GM19193 (cell line): ENCODE measurements around the gene UBAP2L.
A peak's percentile ranks its signal among the peaks of the same experiment; 100 is the strongest.

ENCODE experiments used
- POLR2A ChIP-seq: IDR thresholded peaks from 4 replicates; pipeline ENCODE4 v1.6.1; 2011; ENCODE audit not compliant: insufficient read depth, insufficient read length; ENCODE audit errors: extremely low read depth

UBAP2L gene

DNA sequence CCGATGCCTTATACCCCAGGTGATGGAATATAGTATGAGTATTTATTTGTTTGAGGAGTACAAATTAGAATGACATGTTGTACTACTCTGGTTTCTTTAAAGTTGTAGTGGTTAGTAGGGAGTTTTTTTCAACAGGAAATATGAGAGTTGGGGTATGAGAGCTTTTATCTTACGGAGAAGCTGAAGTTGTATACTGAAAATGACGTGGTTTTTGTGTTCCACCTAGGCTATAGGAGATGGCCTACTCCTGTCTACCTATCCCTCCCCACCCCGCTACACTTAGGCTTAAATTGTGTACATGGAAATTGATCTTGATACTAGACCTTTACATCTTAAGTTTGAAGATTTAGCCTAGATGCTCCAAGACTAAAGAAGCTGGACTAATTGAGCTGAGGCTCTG lies 44.8 kb downstream of the UBAP2L start:
- TF ChIP-seq POLR2A: no peak

- no peak for TF ChIP-seq POLR2A
Observed at GRCh38 chr1:154270833-154271232, 50.1 kb downstream of the UBAP2L start.

DNA sequence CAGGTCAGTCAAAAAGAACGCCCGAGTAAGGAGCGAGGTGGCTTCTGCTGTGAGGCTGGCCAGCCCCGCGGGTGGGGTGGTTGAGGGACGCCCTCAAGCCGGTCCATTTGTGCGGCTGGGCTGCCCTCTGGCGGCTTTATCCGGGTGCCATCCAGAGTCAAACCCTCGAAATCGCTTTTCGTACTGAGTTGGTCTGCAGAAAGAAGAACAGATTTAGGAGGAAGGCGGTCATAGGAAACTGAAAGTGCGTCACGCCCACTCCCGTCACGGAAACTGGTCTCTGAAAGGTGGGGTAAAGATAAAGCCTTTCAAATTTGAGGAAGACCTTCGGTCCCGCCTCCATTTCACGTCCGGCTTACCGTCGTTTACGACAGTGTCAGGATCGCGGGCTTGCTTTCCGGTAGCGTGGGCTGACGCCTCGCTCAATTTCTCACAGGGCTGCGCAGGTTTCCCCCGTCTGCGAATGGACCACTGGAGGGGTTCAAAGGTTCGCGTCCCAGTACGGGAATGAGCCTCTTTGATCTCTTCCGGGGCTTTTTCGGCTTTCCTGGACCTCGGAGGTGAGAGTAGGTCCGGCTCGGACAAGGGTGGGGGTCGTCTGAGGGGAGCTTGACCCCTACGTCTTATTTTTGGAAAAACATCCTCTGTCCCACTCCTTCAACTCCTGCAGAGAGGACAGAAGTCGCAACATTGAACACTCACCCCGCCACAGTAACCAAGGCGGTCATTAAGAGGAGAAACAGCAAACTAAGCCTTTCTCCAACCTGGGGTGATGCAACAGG lies 51.7 kb downstream of the UBAP2L start, which contains the start of gene HAX1:
HAX1 (plus strand) TSS at position 413 of the 782 bp plus-strand sequence; CDS start at position 508, 95 bp downstream.
- peak; percentile 83 for TF ChIP-seq POLR2A

GRCh38 chr1:154272999-154273563 lies 52.3 kb downstream of the UBAP2L start:
- no peak for TF ChIP-seq POLR2A

DNA sequence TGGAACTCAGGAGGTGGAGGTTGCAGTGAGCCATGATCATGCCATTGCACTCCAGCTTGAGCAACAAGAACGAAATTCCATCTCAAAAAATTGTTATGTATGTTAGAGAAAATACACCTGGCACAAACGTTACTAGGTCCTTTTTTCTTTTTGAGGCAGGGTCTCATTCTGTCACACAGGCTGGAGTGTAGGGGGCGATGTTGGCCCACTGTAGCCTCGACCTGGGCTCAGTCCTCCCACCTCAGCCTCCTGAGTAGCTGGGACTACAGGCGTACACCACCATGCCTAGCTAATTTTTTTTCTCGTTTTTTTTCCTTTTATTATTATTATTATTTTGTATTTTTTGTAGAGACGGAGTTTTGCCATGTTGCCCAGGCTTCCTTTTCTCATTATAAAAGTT lies 56.0 kb downstream of the UBAP2L start:
- TF ChIP-seq POLR2A: no peak

- no peak for TF ChIP-seq POLR2A
Observed at GRCh38 chr1:154288661-154289060, 67.9 kb downstream of the UBAP2L start.

DNA sequence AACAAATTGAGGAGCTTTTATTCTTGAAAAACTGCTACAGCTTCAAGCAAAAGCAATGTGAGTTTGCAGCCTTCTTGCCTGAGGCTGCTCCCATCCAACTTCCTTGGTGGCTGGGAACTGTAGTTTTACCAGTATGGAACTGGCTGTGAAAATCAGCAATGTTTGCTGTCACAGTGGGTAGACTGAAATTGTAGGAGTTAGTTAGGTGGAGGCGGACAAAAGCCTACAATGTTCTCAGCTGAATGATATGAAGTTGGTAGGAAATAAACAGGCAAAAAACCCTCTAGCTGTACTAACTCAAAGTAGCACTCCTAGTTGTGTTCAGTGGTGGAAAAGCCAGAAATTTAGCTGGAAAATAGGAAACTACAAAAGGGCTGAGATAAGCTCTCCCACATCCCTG lies 70.2 kb downstream of the UBAP2L start:
- no peak for TF ChIP-seq POLR2A

DNA sequence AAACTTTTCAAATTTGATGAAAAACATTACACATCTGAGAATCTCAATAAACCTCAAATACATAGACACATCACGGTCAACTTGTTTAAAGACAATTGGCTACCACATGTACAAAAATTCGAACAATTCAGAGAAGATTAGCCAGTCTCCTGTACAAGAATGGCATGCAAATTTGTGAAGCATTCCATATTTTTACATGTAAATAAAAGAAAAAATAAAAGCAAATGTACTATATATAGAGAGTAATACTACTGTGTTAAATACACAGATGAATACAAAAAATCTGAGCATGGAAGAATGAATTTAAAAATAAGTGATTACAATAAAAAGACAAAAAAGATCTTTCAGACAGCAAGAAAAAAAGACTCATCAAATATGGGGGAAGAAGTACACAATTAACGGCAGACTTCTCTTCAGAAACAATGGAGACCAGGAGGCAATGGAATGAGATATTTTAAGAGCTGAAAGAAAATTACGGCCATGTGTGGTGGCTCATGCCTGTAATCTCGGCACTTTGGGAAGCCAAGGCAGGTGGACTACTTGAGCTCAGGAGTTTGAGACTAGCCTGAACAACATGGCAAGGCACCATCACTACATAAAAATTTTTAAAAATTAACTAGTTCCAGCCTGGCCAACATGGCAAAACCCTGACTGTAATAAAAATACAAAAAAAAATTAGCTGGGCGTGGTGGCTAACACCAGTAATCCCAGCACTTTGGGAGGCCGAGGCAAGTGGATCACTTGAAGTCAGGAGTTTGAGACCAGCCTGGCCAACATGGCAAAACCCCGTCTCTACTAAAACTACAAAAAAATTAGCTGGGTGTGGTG lies 74.9 kb downstream of the UBAP2L start:
- no peak for TF ChIP-seq POLR2A

DNA sequence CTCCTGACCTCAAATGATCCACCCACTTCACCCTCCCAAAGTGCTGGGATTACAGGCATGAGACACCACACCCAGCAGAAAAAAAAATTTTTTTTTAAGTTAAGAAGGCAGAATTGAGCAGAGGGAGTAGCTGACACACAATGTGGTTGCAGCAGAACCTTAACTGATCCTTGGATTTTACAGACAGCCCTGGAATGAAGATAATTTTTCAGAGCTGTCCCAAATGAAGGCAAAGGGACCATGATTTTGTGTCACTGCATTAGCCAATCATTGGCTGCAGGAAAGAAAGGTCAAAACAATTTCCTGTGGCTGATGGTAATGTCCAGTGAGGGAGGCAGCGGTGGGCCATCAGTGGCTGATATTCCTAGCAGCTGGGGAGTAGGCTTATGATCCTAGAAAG lies 80.8 kb downstream of the UBAP2L start:
- no peak for TF ChIP-seq POLR2A

GRCh38 chr1:154304664-154305337 lies 84.0 kb downstream of the UBAP2L start:
- TF ChIP-seq POLR2A: no peak

- no peak for TF ChIP-seq POLR2A
Observed at GRCh38 chr1:154306151-154306550, 85.4 kb downstream of the UBAP2L start.

- TF ChIP-seq POLR2A: no peak
Observed at GRCh38 chr1:154313066-154313356, 92.3 kb downstream of the UBAP2L start.

GRCh38 chr1:154316704-154317103 lies 95.9 kb downstream of the UBAP2L start:
- TF ChIP-seq POLR2A: no peak

GRCh38 chr1:154318386-154318785 lies 97.6 kb downstream of the UBAP2L start:
- no peak for TF ChIP-seq POLR2A
